OCI-LY1 (cell line): ENCODE results near the gene CARD10.

Experiments used
- H2AFZ ChIP-seq: fragments of 200-600 bp; sonication (generic), shearing (Covaris generic); 2 replicates; pipeline ENCODE4 v1.6.0; 2014; ENCODE audit warnings: antibody characterized with exemption, mild to moderate bottlenecking, low read length
- H3F3A ChIP-seq: fragments of 200-600 bp; sonication (generic), shearing (Covaris generic); 2 replicates; pipeline ENCODE4 v1.6.0; 2014; ENCODE audit warnings: mild to moderate bottlenecking, antibody characterized with exemption, low read length, moderate library complexity; ENCODE audit not compliant: insufficient read depth
- H3K27ac ChIP-seq: fragments of 200-600 bp; sonication (generic); 2 replicates; pipeline ENCODE4 v1.5.1; 2014; ENCODE audit warnings: low read length, mixed run types, mild to moderate bottlenecking, low read depth; ENCODE audit not compliant: poor library complexity, severe bottlenecking
- H3K27me3 ChIP-seq: fragments of 200-600 bp; sonication (generic); 2 replicates; pipeline ENCODE4 v1.6.0; 2014; ENCODE audit warnings: antibody characterized with exemption, mild to moderate bottlenecking, low read length, moderate library complexity; ENCODE audit not compliant: insufficient read depth
- H3K36me3 ChIP-seq: fragments of 200-600 bp; sonication (generic); 2 replicates; pipeline ENCODE4 v1.6.1; 2014; ENCODE audit warnings: mild to moderate bottlenecking, antibody characterized with exemption, low read length, moderate library complexity, mixed read lengths; ENCODE audit not compliant: insufficient read depth
- H3K4me1 ChIP-seq: fragments of 200-600 bp; sonication (generic); 2 replicates; pipeline ENCODE4 v1.5.1; 2014; ENCODE audit warnings: mild to moderate bottlenecking, low read length, moderate library complexity; ENCODE audit not compliant: insufficient read depth, severe bottlenecking
- H3K4me2 ChIP-seq: fragments of 200-600 bp; sonication (generic), shearing (Covaris generic); 2 replicates; pipeline ENCODE4 v1.6.1; 2014; ENCODE audit warnings: low read length
- H3K4me3 ChIP-seq: fragments of 200-600 bp; sonication (generic); 2 replicates; pipeline ENCODE4 v1.5.1; 2014; ENCODE audit warnings: low read length, low read depth, mild to moderate bottlenecking, mixed read lengths; ENCODE audit not compliant: poor library complexity, severe bottlenecking
- H3K79me2 ChIP-seq: fragments of 200-600 bp; shearing (Covaris generic); 2 replicates; pipeline ENCODE4 v1.6.1; 2016; ENCODE audit warnings: mixed run types, low read length, mixed read lengths; ENCODE audit not compliant: insufficient read depth
- H3K9ac ChIP-seq: fragments of 200-600 bp; sonication (generic), shearing (Covaris generic); 2 replicates; pipeline ENCODE4 v1.6.1; 2014; ENCODE audit warnings: mild to moderate bottlenecking, low read length, mixed read lengths
- H3K9me2 ChIP-seq: fragments of 200-600 bp; sonication (generic), shearing (Covaris generic); 2 replicates; pipeline ENCODE4 v1.6.1; 2014; ENCODE audit warnings: low read depth, mild to moderate bottlenecking, low read length, mixed read lengths
- H3K9me3 ChIP-seq: fragments of 200-600 bp; shearing (Covaris generic); 2 replicates; pipeline ENCODE4 v1.6.1; 2014; ENCODE audit warnings: low read length, mixed read lengths
- H4K20me1 ChIP-seq: fragments of 200-600 bp; sonication (generic), shearing (Covaris generic); 2 replicates; pipeline ENCODE4 v1.6.0; 2016; ENCODE audit warnings: mild to moderate bottlenecking, low read length; ENCODE audit not compliant: insufficient read depth
- CTCF ChIP-seq: fragments of 200-600 bp; sonication (generic), shearing (Covaris generic); IDR thresholded peaks from 2 replicates; pipeline ENCODE4 v1.5.1; 2017; ENCODE audit warnings: mild to moderate bottlenecking, antibody characterized with exemption, low read length, moderate library complexity, mixed read lengths
- EZH2 ChIP-seq: fragments of 200-600 bp; sonication (generic), shearing (Covaris generic); IDR thresholded peaks from 2 replicates; pipeline ENCODE4 v1.8.0; 2017; ENCODE audit warnings: borderline replicate concordance, mixed run types, mild to moderate bottlenecking, antibody characterized with exemption, low read length, moderate library complexity, mixed read lengths

The CARD10 gene

GRCh38 chr22:37484480-37485394 is 34.5 kb downstream of the CARD10 start:
- Histone ChIP-seq H3K4me3 (peak overlapping the region; percentile 87), H3K27me3 (no peaks in the 10 kb centered on the region), H3K27ac (peak overlapping the region; percentile 95), H3F3A (no peaks in the 10 kb centered on the region), H4K20me1 (no peaks in the 10 kb centered on the region), H3K4me2 (peak overlapping the region; percentile 91), H3K9me3 (no peaks in the 10 kb centered on the region), H3K79me2 (peaks cover 47% of the 10 kb centered on the region), H3K9me2 (no peaks in the 10 kb centered on the region), H3K36me3 (peaks cover 27% of the 10 kb centered on the region; the same call in 1 of the 2 replicates), H2AFZ (no peak overlapping the region), H3K9ac (peak overlapping the region; percentile 97), H3K4me1 (peaks cover 69% of the 10 kb centered on the region)
- TF ChIP-seq CTCF (no peak), EZH2 (no peak)

DNA sequence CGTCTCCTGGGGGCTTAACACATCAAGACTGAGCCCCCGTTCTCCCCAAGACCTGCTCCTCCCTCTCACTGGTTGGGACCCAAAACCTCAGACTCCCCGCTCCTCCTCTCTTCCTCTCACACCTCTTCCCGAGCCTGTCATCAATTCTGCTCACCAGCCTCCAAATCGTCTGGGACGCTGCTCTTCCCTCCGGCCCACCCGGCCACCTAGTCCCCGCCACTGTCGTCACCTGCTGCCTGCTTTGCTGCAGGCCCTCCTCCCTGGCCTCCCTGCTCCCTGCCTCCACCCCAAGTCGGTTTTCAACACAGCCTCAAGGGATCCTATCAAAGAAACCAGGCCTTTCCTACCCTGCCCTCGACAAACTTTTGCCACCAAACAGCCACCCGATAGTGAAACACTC is 36.2 kb downstream of the CARD10 start:
- no peak for TF ChIP-seq EZH2
- TF ChIP-seq CTCF: no peak
- Histone ChIP-seq H3K9ac (peak overlapping the region; percentile 97), H3K4me2 (peak overlapping the region; percentile 91), H4K20me1 (no peaks in the 10 kb centered on the region), H2AFZ (no peak overlapping the region), H3K9me2 (no peaks in the 10 kb centered on the region), H3F3A (peaks cover under 1% of the 10 kb centered on the region; the same call in 1 of the 2 replicates), H3K4me1 (peaks cover 85% of the 10 kb centered on the region), H3K27me3 (no peaks in the 10 kb centered on the region), H3K36me3 (peaks cover 43% of the 10 kb centered on the region; the same call in 1 of the 2 replicates), H3K4me3 (peak overlapping the region; percentile 87), H3K27ac (peak overlapping the region; percentile 95), H3K9me3 (no peaks in the 10 kb centered on the region), H3K79me2 (peaks cover 47% of the 10 kb centered on the region)

GRCh38 chr22:37482244-37482643 is 37.0 kb downstream of the CARD10 start:
- H3K27ac ChIP-seq: peak overlapping the region; percentile 95

More at GRCh38 chr22:37482244-37482643, 37.0 kb downstream of the CARD10 start:
- no peaks in the 10 kb centered on the region for H4K20me1 ChIP-seq
- H3K4me1 ChIP-seq: peaks cover 87% of the 10 kb centered on the region
- TF ChIP-seq CTCF (no peak), EZH2 (no peak)
- H3K9me2 ChIP-seq: no peaks in the 10 kb centered on the region
- peaks cover 51% of the 10 kb centered on the region; the same call in 1 of the 2 replicates for H3K36me3 ChIP-seq
- peak overlapping the region; percentile 91 for H3K4me2 ChIP-seq
- no peaks in the 10 kb centered on the region for H3K27me3 ChIP-seq
- H2AFZ ChIP-seq: no peak overlapping the region
- no peaks in the 10 kb centered on the region for H3K9me3 ChIP-seq
- peaks cover 8% of the 10 kb centered on the region; the same call in 1 of the 2 replicates for H3F3A ChIP-seq
- peak overlapping the region; percentile 87 for H3K4me3 ChIP-seq
- H3K79me2 ChIP-seq: peaks cover 47% of the 10 kb centered on the region
- peak overlapping the region; percentile 97 for H3K9ac ChIP-seq
